Smooth muscle cell (in vitro differentiated cells): ENCODE measurements around the gene OR10Z1. TPM values are rescaled to one million over a fixed set of nuclear protein-coding genes. Genes with fewer than 3 reads are reported as not detected.

Experiments used
- DNase-seq: peaks from one replicate; lab custom pipeline; 2025; ENCODE audit not compliant: unreplicated experiment; lab: John Stamatoyannopoulos, UW
- H2AFZ ChIP-seq: fragments of 200-600 bp; sonication (generic); 2 replicates; pipeline ENCODE4 v1.6.0; 2016; ENCODE audit warnings: antibody characterized with exemption, low read depth, mild to moderate bottlenecking
- H3F3A ChIP-seq: fragments of 200-600 bp; sonication (generic); 2 replicates; pipeline ENCODE4 v1.6.0; 2017; ENCODE audit warnings: antibody characterized with exemption, low read depth
- H3K27ac ChIP-seq: fragments of 200-600 bp; sonication (generic); 2 replicates; pipeline ENCODE4 v1.5.1; 2016; ENCODE audit warnings: low read depth, mild to moderate bottlenecking
- H3K27me3 ChIP-seq: fragments of 200-600 bp; sonication (generic); 2 replicates; pipeline ENCODE4 v1.6.1; 2016; ENCODE audit warnings: low read depth, mild to moderate bottlenecking
- H3K36me3 ChIP-seq: fragments of 200-600 bp; sonication (generic); 2 replicates; pipeline ENCODE4 v1.5.1; 2016; ENCODE audit warnings: low read depth
- H3K4me1 ChIP-seq: fragments of 200-600 bp; sonication (generic); 2 replicates; pipeline ENCODE4 v1.5.1; 2016; ENCODE audit warnings: low read depth
- H3K4me2 ChIP-seq: fragments of 200-600 bp; sonication (generic); 2 replicates; pipeline ENCODE4 v1.6.0; 2016; ENCODE audit warnings: mild to moderate bottlenecking
- H3K4me3 ChIP-seq: fragments of 200-600 bp; sonication (generic); 2 replicates; pipeline ENCODE4 v1.5.1; 2016; ENCODE audit warnings: mild to moderate bottlenecking
- H3K79me2 ChIP-seq: fragments of 200-600 bp; sonication (generic); 2 replicates; pipeline ENCODE4 v1.6.0; 2016; ENCODE audit warnings: low read depth, mild to moderate bottlenecking
- H3K9ac ChIP-seq: fragments of 200-600 bp; sonication (generic); 2 replicates; pipeline ENCODE4 v1.6.0; 2016; ENCODE audit warnings: low read depth
- H3K9me3 ChIP-seq: fragments of 200-600 bp; sonication (generic); replicated peaks from 2 replicates; pipeline ENCODE4 v1.5.1; 2016; ENCODE audit warnings: low read depth
- H4K20me1 ChIP-seq: fragments of 200-600 bp; sonication (generic); 2 replicates; pipeline ENCODE4 v1.6.0; 2016; ENCODE audit warnings: low read depth
- CTCF ChIP-seq: fragments of 200-600 bp; sonication (generic); IDR thresholded peaks from 2 replicates; pipeline ENCODE4 v1.5.1; 2017; ENCODE audit warnings: borderline replicate concordance, mild to moderate bottlenecking, antibody characterized with exemption; ENCODE audit not compliant: insufficient read depth, poor library complexity, severe bottlenecking
- WGBS: methylation state at CpG from one replicate; pipeline ENCODE4 v1.1.7; 2016; ENCODE audit warnings: low lambda C conversion rate; 5-methylcytosine and 5-hydroxymethylcytosine counted together
- polyA plus RNA-seq: library from polyadenylated mRNA; unstranded; fragments of >200 nt; fragmentation: Nextera tagmentation; extraction: Ambion mirVana; gene quantifications from 2 replicates; pipeline ENCODE4 v1.2.1, GENCODE V29; 2016
- total RNA-seq: library from RNA; depleted of rRNA; stranded (reverse); fragments of >200 nt; gene quantifications from 2 replicates; pipeline ENCODE4 v1.2.3, GENCODE V29; 2014

OR10Z1 gene
- total and polyA plus RNA-seq, 2 experiments from 2014 or later, result not detected

- no peak overlapping the region for H3K9ac ChIP-seq
- H3K4me2 ChIP-seq, result no peak overlapping the region
- WGBS, result 75% methylated on average over 3 of the region's 3 CpGs
- no peaks in the 10 kb centered on the region for H3K4me1 ChIP-seq
- no peaks in the 10 kb centered on the region for H3K36me3 ChIP-seq
- peaks cover 3% of the 10 kb centered on the region for H3K27me3 ChIP-seq
- H4K20me1 ChIP-seq, result no peaks in the 10 kb centered on the region
- no peaks in the 10 kb centered on the region for H3F3A ChIP-seq
- DNase-seq, result no peak
- no peaks in the 10 kb centered on the region for H3K9me3 ChIP-seq
- no peak overlapping the region for H3K27ac ChIP-seq
- no peak for TF ChIP-seq CTCF
- H3K79me2 ChIP-seq, result no peaks in the 10 kb centered on the region
- no peak overlapping the region for H2AFZ ChIP-seq
- H3K4me3 ChIP-seq, result no peak overlapping the region
Measured at GRCh38 chr1:158611916-158612315, 6.8 kb downstream of the OR10Z1 start.

GRCh38 chr1:158613764-158614163, 8.7 kb downstream of the OR10Z1 start:
- Histone ChIP-seq H3K4me3 (no peak overlapping the region), H3K4me1 (no peaks in the 10 kb centered on the region), H3K79me2 (no peaks in the 10 kb centered on the region), H3K36me3 (no peaks in the 10 kb centered on the region), H3K4me2 (no peak overlapping the region), H3K9me3 (no peaks in the 10 kb centered on the region), H3K27me3 (peaks cover 3% of the 10 kb centered on the region), H3K9ac (no peak overlapping the region), H3F3A (no peaks in the 10 kb centered on the region), H3K27ac (no peak overlapping the region), H4K20me1 (no peaks in the 10 kb centered on the region), H2AFZ (no peak overlapping the region)
- no peak for TF ChIP-seq CTCF
- DNase-seq, result no peak
- WGBS, result 92% methylated on average over 3 of the region's 3 CpGs

DNA sequence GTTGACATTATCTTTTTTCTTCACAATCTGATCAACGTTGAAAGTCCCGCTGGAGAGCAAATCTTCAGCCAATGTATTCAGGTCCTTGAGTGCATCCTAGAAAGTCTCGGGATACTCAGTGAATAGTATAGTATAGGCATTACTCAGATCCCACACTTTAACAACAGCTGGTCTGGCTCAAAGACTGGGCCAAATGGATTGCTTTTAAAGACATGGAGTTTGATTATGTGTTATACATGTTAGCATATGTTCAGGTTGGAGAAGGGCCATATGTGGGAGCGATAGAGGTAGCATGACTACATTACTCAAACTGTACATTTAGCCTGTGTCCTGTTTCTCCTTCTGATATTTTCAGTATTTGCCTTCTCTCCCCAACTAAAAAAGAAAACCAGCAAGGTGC, 33.1 kb downstream of the OR10Z1 start:
- 95% methylated on average over 4 of the region's 4 CpGs for WGBS
- H3K4me3 ChIP-seq, result no peak overlapping the region

More for the DNA sequence above, 33.1 kb downstream of the OR10Z1 start:
- no peaks in the 10 kb centered on the region for H3K9me3 ChIP-seq
- H4K20me1 ChIP-seq, result no peaks in the 10 kb centered on the region
- no peaks in the 10 kb centered on the region for H3F3A ChIP-seq
- H3K4me2 ChIP-seq, result no peak overlapping the region
- H3K9ac ChIP-seq, result no peak overlapping the region
- no peak overlapping the region for H3K27ac ChIP-seq
- H3K4me1 ChIP-seq, result no peaks in the 10 kb centered on the region
- no peaks in the 10 kb centered on the region for H3K27me3 ChIP-seq
- no peak for TF ChIP-seq CTCF
- H3K79me2 ChIP-seq, result no peaks in the 10 kb centered on the region
- no peak for DNase-seq
- no peaks in the 10 kb centered on the region for H3K36me3 ChIP-seq
- H2AFZ ChIP-seq, result no peak overlapping the region
